H1 (cell line): ENCODE measurements around the gene TBC1D4. TPM values are rescaled to one million over a fixed set of nuclear protein-coding genes. Genes with fewer than 3 reads are reported as not detected.

Experiments used
- CTCF ChIA-PET: fragments of 300-600 bp; sonication (Branson Sonifier 250); formaldehyde crosslinking; loops from one replicate; lab custom pipeline; 2021; ENCODE audit not compliant: partially characterized antibody; lab: Charles Lee
- POLR2A ChIA-PET: fragments of 300-600 bp; sonication (Branson Sonifier 250); formaldehyde crosslinking; loops from one replicate; lab custom pipeline; 2021; ENCODE audit warnings: inconsistent platforms; ENCODE audit not compliant: partially characterized antibody; lab: Charles Lee
- DNase-seq, 2 experiments: peaks; one replicate each; pipeline versions ENCODE4 v3.0.0 to v3.0.0-alpha.2; 2010 to 2022; ENCODE audit warnings: low spot score in 2 of 2, low read depth in 1 of 2, mixed read lengths in 1 of 2
- FAIRE-seq: peaks from 2 replicates; lab custom pipeline; 2011; peaks lifted over from hg19 to GRCh38; lab: Jason Lieb, UNC
- H2AFZ ChIP-seq: 2 replicates; pipeline ENCODE4 v1.8.1; 2012; ENCODE audit warnings: low read length, inconsistent platforms
- H2AK5ac ChIP-seq: 2 replicates; pipeline ENCODE4 v1.6.1; 2013; ENCODE audit warnings: low read depth, low read length
- H2BK120ac ChIP-seq: replicated peaks from 2 replicates; pipeline ENCODE3; 2013; ENCODE audit warnings: low read depth, low read length, inconsistent platforms
- H2BK12ac ChIP-seq: 2 replicates; pipeline ENCODE4 v1.6.1; 2013; ENCODE audit warnings: low read depth, low read length
- H2BK15ac ChIP-seq: 2 replicates; pipeline ENCODE4 v1.6.1; 2013; ENCODE audit warnings: low read length
- H2BK20ac ChIP-seq: 2 replicates; pipeline ENCODE4 v1.6.1; 2013; ENCODE audit warnings: low read length
- H2BK5ac ChIP-seq: 2 replicates; pipeline ENCODE4 v1.6.1; 2013; ENCODE audit warnings: low read depth, low read length
- H3K14ac ChIP-seq: 2 replicates; pipeline ENCODE4 v1.6.1; 2013; ENCODE audit warnings: inconsistent platforms; ENCODE audit not compliant: insufficient read length
- H3K18ac ChIP-seq: 2 replicates; pipeline ENCODE4 v1.6.1; 2013; ENCODE audit warnings: low read length; ENCODE audit errors: extremely low read depth
- H3K23ac ChIP-seq: 2 replicates; pipeline ENCODE4 v1.6.1; 2013; ENCODE audit warnings: inconsistent platforms; ENCODE audit not compliant: insufficient read length
- H3K23me2 ChIP-seq: 2 replicates; pipeline ENCODE4 v1.6.1; 2013; ENCODE audit warnings: low read depth, low read length
- H3K27ac ChIP-seq: 2 replicates; pipeline ENCODE4 v1.6.1; 2011; ENCODE audit warnings: low read depth, low read length, inconsistent platforms
- H3K27me3 ChIP-seq, 4 experiments: replicated peaks in 1 of 4; 1 replicate in 1 of 4; 2 replicates in 3 of 4; pipeline versions ENCODE4 v1.6.1 to v1.8.1; 2011 to 2013; ENCODE audit warnings: low read length in 3 of 4, mild to moderate bottlenecking in 3 of 4, inconsistent platforms in 2 of 4, mixed read lengths in 2 of 4, moderate library complexity in 1 of 4; ENCODE audit not compliant: control insufficient read depth in 3 of 4, insufficient read depth in 3 of 4; ENCODE audit errors: extremely low read depth in 1 of 4
- H3K36me3 ChIP-seq, 4 experiments: 2 replicates each; pipeline versions ENCODE4 v1.6.1 to v1.8.1; 2011 to 2013; ENCODE audit warnings: mild to moderate bottlenecking in 4 of 4, low read length in 3 of 4, moderate library complexity in 2 of 4, control low read depth in 1 of 4, inconsistent platforms in 1 of 4; ENCODE audit not compliant: insufficient read depth in 4 of 4, control insufficient read depth in 2 of 4
- H3K4ac ChIP-seq: replicated peaks from 2 replicates; pipeline ENCODE3; 2013; ENCODE audit warnings: low read length, low read depth, mixed read lengths, inconsistent platforms; ENCODE audit not compliant: insufficient read length
- H3K4me1 ChIP-seq, 4 experiments: replicated peaks in 1 of 4; 1 replicate in 1 of 4; 2 replicates in 3 of 4; pipeline versions ENCODE4 v1.6.1 to v1.8.1; 2011 to 2013; ENCODE audit warnings: low read length in 3 of 4, inconsistent platforms in 2 of 4, mixed read lengths in 1 of 4; ENCODE audit not compliant: insufficient read depth in 4 of 4, control insufficient read depth in 3 of 4
- H3K4me2 ChIP-seq, 2 experiments: 2 replicates each; pipeline versions ENCODE4 v1.6.1 to v1.8.1; 2011 to 2013; ENCODE audit warnings: low read depth in 2 of 2, low read length in 2 of 2, control low read depth in 1 of 2, inconsistent platforms in 1 of 2, mild to moderate bottlenecking in 1 of 2; ENCODE audit not compliant: insufficient read depth in 1 of 2
- H3K4me3 ChIP-seq, 4 experiments: fragments of 200-600, 300-600 bp in 1 of 4; sonication (generic), shearing (Covaris generic), sonication (Bioruptor Twin) in 1 of 4; 2 replicates each; pipeline versions ENCODE4 v1.5.1 to v1.8.1; 2011 to 2016; ENCODE audit warnings: low read length in 4 of 4, low read depth in 3 of 4, control low read depth in 2 of 4, inconsistent platforms in 2 of 4, mild to moderate bottlenecking in 2 of 4, mixed read lengths in 1 of 4, moderate library complexity in 1 of 4; ENCODE audit not compliant: insufficient read depth in 2 of 4; ENCODE audit errors: extremely low read depth in 1 of 4
- H3K56ac ChIP-seq: replicated peaks from 2 replicates; pipeline ENCODE3; 2013; ENCODE audit warnings: low read depth, mild to moderate bottlenecking, mixed read lengths, low read length, inconsistent platforms; ENCODE audit not compliant: insufficient read length
- H3K79me1 ChIP-seq: 2 replicates; pipeline ENCODE4 v1.6.1; 2013; ENCODE audit warnings: low read depth, low read length, control low read depth
- H3K79me2 ChIP-seq, 2 experiments: 2 replicates each; pipeline versions ENCODE4 v1.6.1 to v1.8.1; 2012 to 2013; ENCODE audit warnings: low read length in 2 of 2, mild to moderate bottlenecking in 2 of 2, inconsistent platforms in 1 of 2; ENCODE audit not compliant: insufficient read depth in 2 of 2, control insufficient read depth in 1 of 2
- H3K9ac ChIP-seq, 4 experiments: replicated peaks in 1 of 4; 1 replicate in 1 of 4; 2 replicates in 3 of 4; pipeline versions ENCODE4 v1.6.1 to v1.8.1; 2011 to 2013; ENCODE audit warnings: low read depth in 3 of 4, low read length in 3 of 4, control low read depth in 2 of 4, mild to moderate bottlenecking in 2 of 4, moderate library complexity in 2 of 4, inconsistent platforms in 1 of 4; ENCODE audit errors: extremely low read depth in 1 of 4
- H3K9me3 ChIP-seq, 2 experiments: 2 replicates each; pipeline versions ENCODE4 v1.6.1 to v1.8.1; 2012 to 2013; ENCODE audit warnings: mild to moderate bottlenecking in 2 of 2, moderate library complexity in 2 of 2, control low read depth in 1 of 2, inconsistent platforms in 1 of 2, low read depth in 1 of 2, low read length in 1 of 2, mixed read lengths in 1 of 2; ENCODE audit not compliant: insufficient read depth in 2 of 2
- H4K20me1 ChIP-seq, 2 experiments: replicated peaks in 1 of 2; 2 replicates each; pipeline versions ENCODE3 to v1.8.1; 2011 to 2013; ENCODE audit warnings: inconsistent platforms in 2 of 2, low read length in 2 of 2, mild to moderate bottlenecking in 1 of 2; ENCODE audit not compliant: insufficient read depth in 2 of 2, control insufficient read depth in 1 of 2
- H4K5ac ChIP-seq: 2 replicates; pipeline ENCODE4 v1.6.1; 2013; ENCODE audit warnings: low read length, low read depth, mixed read lengths, inconsistent platforms; ENCODE audit not compliant: insufficient read length
- H4K8ac ChIP-seq: 2 replicates; pipeline ENCODE4 v1.8.0; 2013; ENCODE audit warnings: mild to moderate bottlenecking, moderate library complexity, low read length, inconsistent platforms; ENCODE audit not compliant: insufficient read depth; ENCODE audit errors: extremely low read depth
- H4K91ac ChIP-seq: replicated peaks from 2 replicates; pipeline ENCODE3; 2013; ENCODE audit warnings: low read length, mixed read lengths, inconsistent platforms; ENCODE audit not compliant: insufficient read length
- CBX8 ChIP-seq: fragments of 300-800, 300-1000 bp; sonication (generic); IDR thresholded peaks from 2 replicates; pipeline ENCODE4 v1.7.1; 2016; ENCODE audit warnings: low read depth, low read length, borderline replicate concordance
- JUND ChIP-seq: IDR thresholded peaks from 2 replicates; pipeline ENCODE4 v1.6.1; 2011; ENCODE audit warnings: mild to moderate bottlenecking, improper control_type of control experiment, low read length
- KDM4A ChIP-seq: IDR thresholded peaks from one replicate; pipeline ENCODE4 v1.7.1; 2012; ENCODE audit warnings: low read depth, mild to moderate bottlenecking, moderate library complexity, low read length, inconsistent platforms; ENCODE audit not compliant: severe bottlenecking
- POLR2AphosphoS5 ChIP-seq: IDR thresholded peaks from 2 replicates; pipeline ENCODE4 v1.6.1; 2011; ENCODE audit warnings: low read depth, low read length
- RNF2 ChIP-seq: fragments of 200-900, 300-1000 bp; sonication (generic); IDR thresholded peaks from 2 replicates; pipeline ENCODE4 v1.7.1; 2016; ENCODE audit warnings: borderline replicate concordance, low read depth, mild to moderate bottlenecking, antibody characterized with exemption, low read length; ENCODE audit not compliant: poor library complexity, severe bottlenecking; ENCODE audit errors: missing control alignments
- SUZ12 ChIP-seq: fragments of 200-600 bp; sonication (generic); IDR thresholded peaks from 2 replicates; pipeline ENCODE4 v1.6.1; 2012; ENCODE audit warnings: mild to moderate bottlenecking, inconsistent platforms, low read length, moderate library complexity, mixed read lengths
- TEAD4 ChIP-seq: IDR thresholded peaks from 2 replicates; pipeline ENCODE4 v1.6.1; 2012; ENCODE audit warnings: low read depth, low read length, inconsistent platforms, mixed read lengths
- WGBS, 2 experiments: shearing (Covaris generic) in 1 of 2; methylation state at CpG; one replicate each; pipeline versions ENCODE4 v1.1.6 to v1.1.7; 2013 to 2015; ENCODE audit warnings: low lambda C conversion rate in 2 of 2, mixed read lengths in 2 of 2, inconsistent platforms in 1 of 2, low coverage in 1 of 2, missing lambda C conversion rate in 1 of 2; ENCODE audit not compliant: insufficient replicate concordance in 2 of 2, insufficient coverage in 1 of 2, insufficient read length in 1 of 2; ENCODE audit errors: extremely low coverage in 1 of 2, missing lambda C conversion rate in 1 of 2; 5-methylcytosine and 5-hydroxymethylcytosine counted together
- polyA plus RNA-seq, 7 experiments: library from polyadenylated mRNA; depleted of rRNA in 3 of 7; stranded (reverse) in 5 of 7; unstranded in 2 of 7; fragments of >200 nt in 5 of 7; fragments of 200-250 nt in 2 of 7; gene quantifications; 1 replicate in 5 of 7; 2 replicates in 1 of 7; 4 replicates in 1 of 7; pipeline versions ENCODE4 v1.2.1 to v1.2.3, GENCODE V29; 2011 to 2013; ENCODE audit warnings: missing spikeins in 2 of 7, mixed read lengths in 2 of 7
- total RNA-seq: library from RNA; stranded (reverse); fragmentation: NEBNext Ultra II Directional; extraction: Animal tissue kit (Norgen Biotek cat#: 25700); gene quantifications from 2 replicates; pipeline ENCODE4 v1.2.1, GENCODE V29; 2021

Gene TBC1D4
- total and polyA plus RNA-seq, 2 of the 8 experiments (the other 6 are each of a cell fraction or from before 2014, with no cell fraction given) = 16.7 to 39.0 TPM

- Histone ChIP-seq H2BK120ac (no peak overlapping the region), H2BK5ac (no peak overlapping the region), H2BK15ac (no peak overlapping the region), H3K23ac (no peak overlapping the region), H3K27me3 (no peaks in the 10 kb centered on the region), H3K4me1 (peaks cover 0 to 6% (median 2%) of the 10 kb centered on the region in 4 experiments; a peak in 3 of 7 replicates), H4K8ac (no peak overlapping the region), H4K91ac (no peak overlapping the region), H4K5ac (no peak overlapping the region), H2AK5ac (no peak overlapping the region), H2AFZ (no peak overlapping the region), H3K18ac (no peak overlapping the region), H3K4me2 (no peak overlapping the region), H2BK12ac (no peak overlapping the region), H3K14ac (no peak overlapping the region), H3K27ac (no peak overlapping the region), H3K56ac (no peak overlapping the region), H3K79me1 (peaks cover 3% of the 10 kb centered on the region; the same call in 1 of the 2 replicates), H3K4me3 (no peak overlapping the region), H3K9me3 (no peaks in the 10 kb centered on the region), H2BK20ac (no peak overlapping the region), H3K9ac (no peak overlapping the region), H3K36me3 (no peaks in the 10 kb centered on the region), H3K4ac (no peak overlapping the region), H3K23me2 (no peaks in the 10 kb centered on the region; the same call in 1 of the 2 replicates), H3K79me2 (peaks cover 0 to 10% of the 10 kb centered on the region in 2 experiments; a peak in 2 of 4 replicates), H4K20me1 (peaks cover 0 to 6% of the 10 kb centered on the region in 2 experiments)
- ChIA-PET POLR2A (no interaction called here), CTCF (no interaction called here)
- WGBS, 2 experiments = 81% methylated on average over 2 of the region's 2 CpGs; no CpG with 5 or more reads in 1 of the 2 experiments
- TF ChIP-seq CBX8 (no peak), RNF2 (no peak), SUZ12 (no peak), TEAD4 (no peak), POLR2AphosphoS5 (no peak), KDM4A (no peak), JUND (no peak)
- DNase-seq (no peak), FAIRE-seq (no peak)
Measured at GRCh38 chr13:75421133-75421532, 60.8 kb downstream of the TBC1D4 start.
